SK-N-SH (cell line): ENCODE results near the gene ACTR1A.

Experiments used
- CTCF ChIP-seq: fragments of 200-600 bp; sonication (generic); IDR thresholded peaks from 2 replicates; pipeline ENCODE4 v1.6.1; 2017; ENCODE audit warnings: antibody characterized with exemption, mild to moderate bottlenecking, moderate library complexity
- EP300 ChIP-seq, 2 experiments: IDR thresholded peaks; 2 replicates each; pipeline versions ENCODE4 v1.4.0 to v1.6.1; 2012; ENCODE audit warnings: borderline replicate concordance in 1 of 2, low read depth in 1 of 2, low read length in 1 of 2
- GABPA ChIP-seq: IDR thresholded peaks from 2 replicates; pipeline ENCODE4 v1.4.0; 2012; ENCODE audit warnings: low read depth, mild to moderate bottlenecking
- JUND ChIP-seq: IDR thresholded peaks from 2 replicates; pipeline ENCODE4 v1.4.0; 2012
- POLR2AphosphoS5 ChIP-seq: IDR thresholded peaks from 2 replicates; pipeline ENCODE4 v1.6.1; 2012; ENCODE audit warnings: low read depth, low read length
- RAD21 ChIP-seq: IDR thresholded peaks from 2 replicates; pipeline ENCODE4 v1.6.1; 2012; ENCODE audit warnings: mild to moderate bottlenecking, low read length
- SMC3 ChIP-seq: IDR thresholded peaks from 2 replicates; pipeline ENCODE4 v1.6.1; 2012; ENCODE audit warnings: low read depth, low read length, improper control_type of control experiment
- TCF12 ChIP-seq: IDR thresholded peaks from 2 replicates; pipeline ENCODE4 v1.4.0; 2012
- YY1 ChIP-seq: IDR thresholded peaks from 2 replicates; pipeline ENCODE4 v1.4.0; 2012; ENCODE audit warnings: low read depth, mild to moderate bottlenecking
- TF ChIP-seq, protein P1 (sequence below): IDR thresholded peaks from 2 replicates; pipeline ENCODE4 v1.6.1; 2012; ENCODE audit warnings: mild to moderate bottlenecking, low read depth, low read length, moderate library complexity
- TF ChIP-seq, protein P2 (sequence below): IDR thresholded peaks from 2 replicates; pipeline ENCODE4 v1.4.0; 2012; ENCODE audit warnings: low read depth

- TF ChIP-seq, protein P1, sequence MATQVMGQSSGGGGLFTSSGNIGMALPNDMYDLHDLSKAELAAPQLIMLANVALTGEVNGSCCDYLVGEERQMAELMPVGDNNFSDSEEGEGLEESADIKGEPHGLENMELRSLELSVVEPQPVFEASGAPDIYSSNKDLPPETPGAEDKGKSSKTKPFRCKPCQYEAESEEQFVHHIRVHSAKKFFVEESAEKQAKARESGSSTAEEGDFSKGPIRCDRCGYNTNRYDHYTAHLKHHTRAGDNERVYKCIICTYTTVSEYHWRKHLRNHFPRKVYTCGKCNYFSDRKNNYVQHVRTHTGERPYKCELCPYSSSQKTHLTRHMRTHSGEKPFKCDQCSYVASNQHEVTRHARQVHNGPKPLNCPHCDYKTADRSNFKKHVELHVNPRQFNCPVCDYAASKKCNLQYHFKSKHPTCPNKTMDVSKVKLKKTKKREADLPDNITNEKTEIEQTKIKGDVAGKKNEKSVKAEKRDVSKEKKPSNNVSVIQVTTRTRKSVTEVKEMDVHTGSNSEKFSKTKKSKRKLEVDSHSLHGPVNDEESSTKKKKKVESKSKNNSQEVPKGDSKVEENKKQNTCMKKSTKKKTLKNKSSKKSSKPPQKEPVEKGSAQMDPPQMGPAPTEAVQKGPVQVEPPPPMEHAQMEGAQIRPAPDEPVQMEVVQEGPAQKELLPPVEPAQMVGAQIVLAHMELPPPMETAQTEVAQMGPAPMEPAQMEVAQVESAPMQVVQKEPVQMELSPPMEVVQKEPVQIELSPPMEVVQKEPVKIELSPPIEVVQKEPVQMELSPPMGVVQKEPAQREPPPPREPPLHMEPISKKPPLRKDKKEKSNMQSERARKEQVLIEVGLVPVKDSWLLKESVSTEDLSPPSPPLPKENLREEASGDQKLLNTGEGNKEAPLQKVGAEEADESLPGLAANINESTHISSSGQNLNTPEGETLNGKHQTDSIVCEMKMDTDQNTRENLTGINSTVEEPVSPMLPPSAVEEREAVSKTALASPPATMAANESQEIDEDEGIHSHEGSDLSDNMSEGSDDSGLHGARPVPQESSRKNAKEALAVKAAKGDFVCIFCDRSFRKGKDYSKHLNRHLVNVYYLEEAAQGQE, result no peak
- TF ChIP-seq SMC3 (no peak), TCF12 (no peak), CTCF (no peak), JUND (no peak), GABPA (no peak), RAD21 (no peak), POLR2AphosphoS5 (no peak), EP300 (IDR thresholded peaks at IDR 0.05; ENCODE audit: borderline replicate concordance in 1 of 2, low read depth in 1 of 2, low read length in 1 of 2) (no peak), YY1 (no peak)
- TF ChIP-seq, protein P2, sequence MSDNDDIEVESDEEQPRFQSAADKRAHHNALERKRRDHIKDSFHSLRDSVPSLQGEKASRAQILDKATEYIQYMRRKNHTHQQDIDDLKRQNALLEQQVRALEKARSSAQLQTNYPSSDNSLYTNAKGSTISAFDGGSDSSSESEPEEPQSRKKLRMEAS, result no peak
Measured at GRCh38 chr10:102545997-102546396, 43.5 kb upstream of the ACTR1A start.
